ENCODE results near the gene SLC1A1.
"Not testable (repeated sequence)": the region's sequence is repeated elsewhere in the genome, so short reads cannot be mapped to it uniquely, and the experiment has no call there.

Gene SLC1A1

GRCh38 chr9:4507306-4508130, 17.2 kb downstream of the SLC1A1 start:
- no peak for DNase-seq

GRCh38 chr9:4508246-4508906, 18.1 kb downstream of the SLC1A1 start:
- DNase-seq: no peak

- no peak for DNase-seq
Measured at GRCh38 chr9:4508907-4509589, 18.8 kb downstream of the SLC1A1 start.

GRCh38 chr9:4509590-4509984, 19.3 kb downstream of the SLC1A1 start:
- DNase-seq: no peak

- DNase-seq: no peak
Measured at GRCh38 chr9:4510546-4511322, 20.5 kb downstream of the SLC1A1 start.

- no peak for DNase-seq
Measured at GRCh38 chr9:4514252-4515128, 24.2 kb downstream of the SLC1A1 start.

GRCh38 chr9:4515958-4516375, 25.7 kb downstream of the SLC1A1 start:
- no peak for DNase-seq

- DNase-seq: no peak
Measured at GRCh38 chr9:4517274-4517673, 27.0 kb downstream of the SLC1A1 start.

GRCh38 chr9:4519604-4520003, 29.3 kb downstream of the SLC1A1 start:
- DNase-seq: no peak

- no peak for DNase-seq
Measured at GRCh38 chr9:4520055-4520454, 29.8 kb downstream of the SLC1A1 start.

GRCh38 chr9:4530375-4530774, 40.1 kb downstream of the SLC1A1 start:
- DNase-seq: no peak

- DNase-seq: not testable (repeated sequence)
Measured at GRCh38 chr9:4530831-4531230, 40.6 kb downstream of the SLC1A1 start.

- not testable (repeated sequence) for DNase-seq
Measured at GRCh38 chr9:4531355-4531754, 41.1 kb downstream of the SLC1A1 start.

GRCh38 chr9:4533881-4534280, 43.6 kb downstream of the SLC1A1 start:
- not testable (repeated sequence) for DNase-seq

GRCh38 chr9:4536196-4536595, 45.9 kb downstream of the SLC1A1 start:
- DNase-seq: not testable (repeated sequence)

GRCh38 chr9:4537581-4537980, 47.3 kb downstream of the SLC1A1 start:
- DNase-seq: no peak

GRCh38 chr9:4538107-4538506, 47.8 kb downstream of the SLC1A1 start:
- no peak for DNase-seq

- no peak for DNase-seq
Measured at GRCh38 chr9:4538621-4539020, 48.4 kb downstream of the SLC1A1 start.

GRCh38 chr9:4540425-4540824, 50.2 kb downstream of the SLC1A1 start:
- DNase-seq: no peak

- DNase-seq: no peak
Measured at GRCh38 chr9:4541281-4541680, 51.0 kb downstream of the SLC1A1 start.

- DNase-seq: no peak
Measured at GRCh38 chr9:4541856-4542255, 51.6 kb downstream of the SLC1A1 start.

- DNase-seq: not testable (repeated sequence)
Measured at GRCh38 chr9:4544714-4545113, 54.4 kb downstream of the SLC1A1 start.
